SK-N-SH (cell line): ENCODE data around the gene DRAP1. TPM values are rescaled to one million over a fixed set of nuclear protein-coding genes. Genes with fewer than 3 reads are reported as not detected.

Source experiments
- CTCF ChIA-PET: fragments of 300-600, 350-600 bp; formaldehyde crosslinking; extraction: SDS; loops from one replicate; lab custom pipeline; 2021; lab: Yijun Ruan, JAX
- POLR2A ChIA-PET: fragments of 350-600 bp; sonication (Branson Sonifier 250); formaldehyde crosslinking; extraction: SDS; loops from one replicate; lab custom pipeline; 2020; ENCODE audit warnings: antibody characterized with exemption, inconsistent platforms; lab: Yijun Ruan, JAX
- DNase-seq: peaks from one replicate; pipeline ENCODE4 v3.0.0; 2012
- H2AFZ ChIP-seq: fragments of 200-600 bp; sonication (generic); 2 replicates; pipeline ENCODE4 v1.8.1; 2016; ENCODE audit warnings: antibody characterized with exemption, mild to moderate bottlenecking, low read depth
- H3F3A ChIP-seq: fragments of 200-600 bp; sonication (generic); replicated peaks from 2 replicates; pipeline ENCODE3; 2016; ENCODE audit warnings: antibody characterized with exemption, mild to moderate bottlenecking; ENCODE audit not compliant: insufficient read depth
- H3K27ac ChIP-seq, 2 experiments: fragments of 200-500 bp in 1 of 2; fragments of 200-600 bp in 1 of 2; sonication (Bioruptor generic) in 1 of 2; sonication (generic), shearing (Covaris generic) in 1 of 2; 2 replicates each; pipeline versions ENCODE4 v1.5.1 to v1.6.1; 2014 to 2016; ENCODE audit warnings: low read depth in 2 of 2, inconsistent platforms in 1 of 2, low read length in 1 of 2, mild to moderate bottlenecking in 1 of 2, mixed read lengths in 1 of 2
- H3K27me3 ChIP-seq: fragments of 200-600 bp; sonication (generic), shearing (Covaris generic); 2 replicates; pipeline ENCODE4 v1.6.1; 2016; ENCODE audit warnings: mixed run types; ENCODE audit not compliant: insufficient read depth
- H3K36me3 ChIP-seq, 2 experiments: fragments of 200-500 bp in 1 of 2; fragments of 200-600 bp in 1 of 2; sonication (Bioruptor generic) in 1 of 2; sonication (generic) in 1 of 2; replicated peaks in 1 of 2; 2 replicates each; pipeline versions ENCODE3 to v1.5.1; 2014 to 2016; ENCODE audit warnings: low read length in 1 of 2, mild to moderate bottlenecking in 1 of 2; ENCODE audit not compliant: insufficient read depth in 2 of 2, control insufficient read depth in 1 of 2
- H3K4me1 ChIP-seq, 2 experiments: fragments of 200-500 bp in 1 of 2; fragments of 200-600 bp in 1 of 2; sonication (Bioruptor generic) in 1 of 2; sonication (generic), shearing (Covaris generic) in 1 of 2; 2 replicates each; pipeline versions ENCODE4 v1.5.1 to v1.6.1; 2014 to 2016; ENCODE audit warnings: low read depth in 1 of 2, low read length in 1 of 2, mixed run types in 1 of 2; ENCODE audit not compliant: insufficient read depth in 2 of 2, control insufficient read depth in 1 of 2
- H3K4me2 ChIP-seq: fragments of 200-600 bp; sonication (generic), shearing (Covaris generic); 2 replicates; pipeline ENCODE4 v1.6.1; 2017; ENCODE audit warnings: mixed run types
- H3K4me3 ChIP-seq, 2 experiments: fragments of 200-500 bp in 1 of 2; fragments of 200-600 bp in 1 of 2; sonication (Bioruptor generic) in 1 of 2; sonication (generic), shearing (Covaris generic) in 1 of 2; 2 replicates each; pipeline versions ENCODE4 v1.5.1 to v1.8.1; 2014 to 2016; ENCODE audit warnings: low read depth in 2 of 2, inconsistent platforms in 1 of 2, low read length in 1 of 2, mild to moderate bottlenecking in 1 of 2, mixed read lengths in 1 of 2, moderate library complexity in 1 of 2
- H3K79me2 ChIP-seq: fragments of 200-600 bp; sonication (generic); 2 replicates; pipeline ENCODE4 v1.8.1; 2017; ENCODE audit warnings: mild to moderate bottlenecking; ENCODE audit not compliant: insufficient read depth
- H3K9ac ChIP-seq: fragments of 200-600 bp; sonication (generic); 2 replicates; pipeline ENCODE4 v1.6.1; 2017; ENCODE audit warnings: mixed run types
- H3K9me2 ChIP-seq: fragments of 200-600 bp; sonication (generic); 2 replicates; pipeline ENCODE4 v1.6.1; 2017; ENCODE audit warnings: mixed run types
- H3K9me3 ChIP-seq: fragments of 200-600 bp; sonication (generic); 2 replicates; pipeline ENCODE4 v1.6.1; 2017; ENCODE audit warnings: mixed run types, mild to moderate bottlenecking, moderate library complexity
- H4K20me1 ChIP-seq: fragments of 200-600 bp; sonication (generic); 2 replicates; pipeline ENCODE4 v1.6.1; 2017; ENCODE audit warnings: mild to moderate bottlenecking, mixed run types; ENCODE audit not compliant: insufficient read depth
- ELF1 ChIP-seq: IDR thresholded peaks from 2 replicates; pipeline ENCODE4 v1.4.0; 2012
- EZH2phosphoT487 ChIP-seq: fragments of 200-600 bp; sonication (generic); IDR thresholded peaks from 2 replicates; pipeline ENCODE4 v1.6.1; 2017; ENCODE audit warnings: low read depth, mixed run types, mild to moderate bottlenecking, antibody characterized with exemption, moderate library complexity, borderline replicate concordance
- GABPA ChIP-seq: IDR thresholded peaks from 2 replicates; pipeline ENCODE4 v1.4.0; 2012; ENCODE audit warnings: low read depth, mild to moderate bottlenecking
- MEF2A ChIP-seq: IDR thresholded peaks from 2 replicates; pipeline ENCODE4 v1.4.0; 2012; ENCODE audit warnings: low read depth, borderline replicate concordance
- MXI1 ChIP-seq: IDR thresholded peaks from 2 replicates; pipeline ENCODE4 v1.6.1; 2012; ENCODE audit warnings: mild to moderate bottlenecking, low read depth, low read length, improper control_type of control experiment
- NRF1 ChIP-seq: IDR thresholded peaks from 2 replicates; pipeline ENCODE4 v1.6.1; 2012; ENCODE audit warnings: low read depth, mild to moderate bottlenecking, low read length
- REST ChIP-seq: IDR thresholded peaks from 2 replicates; pipeline ENCODE4 v1.6.1; 2012; ENCODE audit warnings: mild to moderate bottlenecking, low read depth, low read length, moderate library complexity
- RFX5 ChIP-seq: IDR thresholded peaks from 2 replicates; pipeline ENCODE4 v1.6.1; 2012; ENCODE audit warnings: mild to moderate bottlenecking, improper control_type of control experiment, low read length
- SMC3 ChIP-seq: IDR thresholded peaks from 2 replicates; pipeline ENCODE4 v1.6.1; 2012; ENCODE audit warnings: low read depth, low read length, improper control_type of control experiment
- TCF12 ChIP-seq: IDR thresholded peaks from 2 replicates; pipeline ENCODE4 v1.4.0; 2012
- WGBS: methylation state at CpG from one replicate; pipeline ENCODE4 v1.1.6; 2017; ENCODE audit warnings: low lambda C conversion rate; 5-methylcytosine and 5-hydroxymethylcytosine counted together
- polyA plus RNA-seq, 3 experiments: library from polyadenylated mRNA; depleted of rRNA; stranded (reverse); fragments of >200 nt; gene quantifications; 2 replicates each; pipeline ENCODE4 v1.2.3, GENCODE V29; 2012
- TF ChIP-seq, protein P1 (sequence below): IDR thresholded peaks from 2 replicates; pipeline ENCODE4 v1.4.0; 2012; ENCODE audit warnings: low read depth, borderline replicate concordance
- TF ChIP-seq, protein P2 (sequence below): fragments of 150-350 bp; IDR thresholded peaks from 2 replicates; pipeline ENCODE4 v1.6.1; 2016; ENCODE audit warnings: mild to moderate bottlenecking, low read depth, low read length

DRAP1 gene
- polyA plus RNA-seq, 1 of the 3 experiments (the other 2 are of a cell fraction) = 464 TPM

DNA sequence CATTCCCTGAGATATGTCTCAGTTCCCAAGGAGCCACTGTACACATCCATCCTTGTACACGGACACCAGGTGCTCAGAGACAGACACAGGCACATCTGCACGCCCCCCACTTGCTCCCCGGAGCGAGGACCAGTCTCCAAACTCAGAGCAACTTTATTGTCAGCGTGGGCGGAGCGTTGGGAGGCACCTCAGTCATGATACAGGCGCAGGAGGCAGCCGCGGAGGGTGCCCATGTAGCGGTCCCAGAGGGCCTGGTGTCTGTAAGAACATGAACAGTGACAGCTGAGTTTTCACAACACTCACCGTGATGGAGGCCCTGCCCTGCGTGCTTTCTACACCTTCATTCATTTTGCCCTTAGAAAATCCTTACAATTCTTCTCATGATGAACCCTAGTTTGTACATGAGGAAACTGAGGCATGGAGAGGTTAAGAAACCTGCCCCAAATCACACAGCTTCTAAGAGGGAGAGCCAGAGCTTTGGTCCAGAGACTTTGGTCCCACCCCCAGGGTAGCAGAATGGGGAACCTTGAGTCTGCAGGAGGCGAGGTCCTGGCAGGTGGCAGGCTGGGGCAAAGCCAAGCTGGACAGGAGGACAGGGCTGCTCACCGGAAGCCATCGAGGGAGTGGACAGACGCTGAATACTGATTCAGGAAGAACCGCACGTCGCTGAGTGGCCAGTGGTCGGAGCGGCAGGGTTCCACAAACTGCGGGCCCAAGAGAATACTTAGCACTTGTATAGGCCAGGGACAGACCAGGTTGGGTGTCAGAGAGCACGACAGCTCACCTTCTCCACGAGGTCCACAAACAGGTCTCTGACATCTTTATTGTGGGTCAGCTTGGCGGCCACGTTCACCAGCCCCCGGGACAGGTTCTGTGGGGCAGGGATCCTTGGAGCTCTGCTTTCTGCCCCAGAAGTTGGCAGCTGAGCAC, 35.2 kb upstream of the DRAP1 start:
- DNase-seq = no peak

More for the DNA sequence above, 35.2 kb upstream of the DRAP1 start:
- ChIA-PET CTCF (interaction anchor here (0.6 to 15.2 kb wide), 58 partner anchors 8 to 416 kb away, joined by 3 to 374 read pairs (median 4); partner anchors contain the start of genes AP5B1, C11orf68, CFL1 and EFEMP2), POLR2A (interaction anchor here (0.6 to 1.9 kb wide), 9 partner anchors 10 to 172 kb away, joined by 3 to 9 read pairs (median 4); partner anchors contain the start of gene MUS81)
- Histone ChIP-seq H3K4me2 (no peak overlapping the region), H3K36me3 (peaks cover 31 to 45% of the 10 kb centered on the region in 2 experiments), H4K20me1 (no peaks in the 10 kb centered on the region), H3K4me1 (peaks cover 12 to 23% of the 10 kb centered on the region in 2 experiments; a peak in 3 of 4 replicates), H3K9me3 (no peaks in the 10 kb centered on the region), H3K27me3 (no peaks in the 10 kb centered on the region), H2AFZ (no peak overlapping the region), H3F3A (peaks cover 22% of the 10 kb centered on the region), H3K4me3 (no peak overlapping the region; a peak in 1 of 4 replicates), H3K27ac (peak overlapping the region in 1 of 2 experiments; percentile 17; a peak in 1 of 4 replicates), H3K79me2 (peaks cover 39% of the 10 kb centered on the region), H3K9ac (no peak overlapping the region), H3K9me2 (no peaks in the 10 kb centered on the region)
- 80% methylated on average over 28 of the region's 28 CpGs for WGBS
- no peak for TF ChIP-seq RFX5
- TF ChIP-seq TCF12 = no peak
- no peak for TF ChIP-seq NRF1
- TF ChIP-seq REST = no peak
- TF ChIP-seq, protein P1, sequence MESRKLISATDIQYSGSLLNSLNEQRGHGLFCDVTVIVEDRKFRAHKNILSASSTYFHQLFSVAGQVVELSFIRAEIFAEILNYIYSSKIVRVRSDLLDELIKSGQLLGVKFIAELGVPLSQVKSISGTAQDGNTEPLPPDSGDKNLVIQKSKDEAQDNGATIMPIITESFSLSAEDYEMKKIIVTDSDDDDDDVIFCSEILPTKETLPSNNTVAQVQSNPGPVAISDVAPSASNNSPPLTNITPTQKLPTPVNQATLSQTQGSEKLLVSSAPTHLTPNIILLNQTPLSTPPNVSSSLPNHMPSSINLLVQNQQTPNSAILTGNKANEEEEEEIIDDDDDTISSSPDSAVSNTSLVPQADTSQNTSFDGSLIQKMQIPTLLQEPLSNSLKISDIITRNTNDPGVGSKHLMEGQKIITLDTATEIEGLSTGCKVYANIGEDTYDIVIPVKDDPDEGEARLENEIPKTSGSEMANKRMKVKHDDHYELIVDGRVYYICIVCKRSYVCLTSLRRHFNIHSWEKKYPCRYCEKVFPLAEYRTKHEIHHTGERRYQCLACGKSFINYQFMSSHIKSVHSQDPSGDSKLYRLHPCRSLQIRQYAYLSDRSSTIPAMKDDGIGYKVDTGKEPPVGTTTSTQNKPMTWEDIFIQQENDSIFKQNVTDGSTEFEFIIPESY = no peak
- TF ChIP-seq SMC3 = no peak
- no peak for TF ChIP-seq MXI1
- no peak for TF ChIP-seq MEF2A
- no peak for TF ChIP-seq GABPA
- TF ChIP-seq, protein P2, sequence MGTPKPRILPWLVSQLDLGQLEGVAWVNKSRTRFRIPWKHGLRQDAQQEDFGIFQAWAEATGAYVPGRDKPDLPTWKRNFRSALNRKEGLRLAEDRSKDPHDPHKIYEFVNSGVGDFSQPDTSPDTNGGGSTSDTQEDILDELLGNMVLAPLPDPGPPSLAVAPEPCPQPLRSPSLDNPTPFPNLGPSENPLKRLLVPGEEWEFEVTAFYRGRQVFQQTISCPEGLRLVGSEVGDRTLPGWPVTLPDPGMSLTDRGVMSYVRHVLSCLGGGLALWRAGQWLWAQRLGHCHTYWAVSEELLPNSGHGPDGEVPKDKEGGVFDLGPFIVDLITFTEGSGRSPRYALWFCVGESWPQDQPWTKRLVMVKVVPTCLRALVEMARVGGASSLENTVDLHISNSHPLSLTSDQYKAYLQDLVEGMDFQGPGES = no peak
- no peak for TF ChIP-seq EZH2phosphoT487
- no peak for TF ChIP-seq ELF1
